ENCODE measurements around the gene PPP1R12B. TPM values are rescaled to one million over a fixed set of nuclear protein-coding genes. Genes with fewer than 3 reads are reported as not detected.

Gene PPP1R12B
- total RNA-seq, 1 experiment from 2014 or later: 17.0 TPM

Other genes starting within 250 kb of the PPP1R12B start
- not detected in 2 replicates for gene GPR37L1, start 225.8 kb upstream of the PPP1R12B start, total RNA-seq (2021)
- 41.9 and 48.3 TPM in 2 replicates for gene ARL8A, start 204.0 kb upstream of the PPP1R12B start, total RNA-seq (2021)
- 0.72 and 2.2 TPM in 2 replicates for gene PTPN7, start 188.1 kb upstream of the PPP1R12B start, total RNA-seq (2021)
- not detected in 2 replicates for gene LGR6, start 154.9 kb upstream of the PPP1R12B start, total RNA-seq (2021)
- gene UBE2T, start 6.8 kb upstream of the PPP1R12B start, total RNA-seq (2021): 62.5 and 63.4 TPM in 2 replicates

All from A673 (cell line).